ENCODE results near the gene EMP3. TPM values are rescaled to one million over a fixed set of nuclear protein-coding genes. Genes with fewer than 3 reads are reported as not detected.
A peak's percentile ranks its signal among the peaks of the same experiment; 100 is the strongest.
"Not testable (repeated sequence)": the region's sequence is repeated elsewhere in the genome, so short reads cannot be mapped to it uniquely, and the experiment has no call there.

The EMP3 gene
- polyA plus RNA-seq, 3 donors = 802 to 1,036 (median 996) TPM

GRCh38 chr19:48371367-48371766 lies 46.0 kb downstream of the EMP3 start:
- H3K4me1 Mint-ChIP-seq = no peaks in the 10 kb centered on the region
- Histone ChIP-seq H3K4me1 (ENCODE audit: control insufficient read depth in 1 of 2, insufficient read depth in 2 of 2, low read length in 2 of 2) (no peaks in the 10 kb centered on the region), H3K4me3 (replicated peaks in 1 of 3; ENCODE audit: low read depth in 2 of 3, low read length in 3 of 3) (no peak overlapping the region), H3K4me2 (replicated peaks; ENCODE audit: extremely low read depth, low read length, poor library complexity, severe bottlenecking) (no peak overlapping the region), H4K20me1 (ENCODE audit: insufficient read depth, low read length) (no peaks in the 10 kb centered on the region), H2AFZ (ENCODE audit: insufficient read depth, low read depth, low read length, poor library complexity, severe bottlenecking) (no peak overlapping the region), H3K36me3 (replicated peaks in 1 of 2; ENCODE audit: control insufficient read depth in 1 of 2, insufficient read depth in 2 of 2, low read length in 2 of 2) (no peaks in the 10 kb centered on the region), H3K9ac (ENCODE audit: insufficient read depth, low read length, poor library complexity, severe bottlenecking) (no peak overlapping the region), H3K27me3 (ENCODE audit: control insufficient read depth in 2 of 2, insufficient read depth in 2 of 2, low read length in 2 of 2) (no peaks in the 10 kb centered on the region), H3K9me3 (replicated peaks in 1 of 2; ENCODE audit: control insufficient read depth in 1 of 2, insufficient read depth in 1 of 2, low read length in 2 of 2) (no peaks in the 10 kb centered on the region), H3K27ac (ENCODE audit: low read depth in 1 of 2, low read length in 2 of 2) (no peak overlapping the region), H3K79me2 (ENCODE audit: insufficient read depth, low read length) (no peaks in the 10 kb centered on the region)
- H3K9me3 Mint-ChIP-seq = no peaks in the 10 kb centered on the region
- H3K4me3 Mint-ChIP-seq = no peak overlapping the region
- H3K27ac Mint-ChIP-seq = no peak overlapping the region
- no peak for TF ChIP-seq CTCF (IDR thresholded peaks at IDR 0.05)
- WGBS (ENCODE audit: insufficient coverage) = 95% methylated on average over 5 of the region's 7 CpGs
- H3K36me3 Mint-ChIP-seq = no peaks in the 10 kb centered on the region
- no peak for DNase-seq
- peaks cover 1 to 8% (median 7%) of the 10 kb centered on the region in 3 donors for H3K27me3 Mint-ChIP-seq (ENCODE audit: low read depth in 3 of 3)
- intact Hi-C loops (cut with micrococcal nuclease) = no loop called here

- not testable (repeated sequence) for H3K4me3 Mint-ChIP-seq; H3K4me3 ChIP-seq (replicated peaks in 1 of 3; ENCODE audit: low read depth in 2 of 3, low read length in 3 of 3)
- H3K27ac Mint-ChIP-seq = peak overlapping the region in 1 of 7 donors; percentile 31
Measured at GRCh38 chr19:48371771-48372170, 46.4 kb downstream of the EMP3 start.

More at GRCh38 chr19:48371771-48372170, 46.4 kb downstream of the EMP3 start:
- H3K27me3 Mint-ChIP-seq (ENCODE audit: low read depth in 3 of 3); H3K4me2 ChIP-seq (replicated peaks; ENCODE audit: extremely low read depth, low read length, poor library complexity, severe bottlenecking); H3K9ac ChIP-seq (ENCODE audit: insufficient read depth, low read length, poor library complexity, severe bottlenecking); H3K4me1 ChIP-seq (ENCODE audit: control insufficient read depth in 1 of 2, insufficient read depth in 2 of 2, low read length in 2 of 2); H3K9me3 ChIP-seq (replicated peaks in 1 of 2; ENCODE audit: control insufficient read depth in 1 of 2, insufficient read depth in 1 of 2, low read length in 2 of 2); H3K27ac ChIP-seq (ENCODE audit: low read depth in 1 of 2, low read length in 2 of 2); H3K36me3 Mint-ChIP-seq; DNase-seq; intact Hi-C loops (cut with micrococcal nuclease); H3K27me3 ChIP-seq (ENCODE audit: control insufficient read depth in 2 of 2, insufficient read depth in 2 of 2, low read length in 2 of 2); H3K4me1 Mint-ChIP-seq; H3K79me2 ChIP-seq (ENCODE audit: insufficient read depth, low read length); H2AFZ ChIP-seq (ENCODE audit: insufficient read depth, low read depth, low read length, poor library complexity, severe bottlenecking); H3K9me3 Mint-ChIP-seq; H4K20me1 ChIP-seq (ENCODE audit: insufficient read depth, low read length); H3K36me3 ChIP-seq (replicated peaks in 1 of 2; ENCODE audit: control insufficient read depth in 1 of 2, insufficient read depth in 2 of 2, low read length in 2 of 2): not testable (repeated sequence)
- 100% methylated on average over 1 of the region's 5 CpGs for WGBS (ENCODE audit: insufficient coverage)
